Fibroblast of mammary gland (primary cell): ENCODE results near the gene TMEM225B.
"Not testable (repeated sequence)": the region's sequence is repeated elsewhere in the genome, so short reads cannot be mapped to it uniquely, and the experiment has no call there.

Experiments
- DNase-seq: peaks from one replicate; pipeline ENCODE4 v3.0.0-alpha.2; 2010; ENCODE audit warnings: low read depth
- H3K4me3 ChIP-seq: 2 replicates; pipeline ENCODE4 v1.5.1; 2011; ENCODE audit warnings: low read depth, mild to moderate bottlenecking, low read length, moderate library complexity; ENCODE audit not compliant: control insufficient read depth
- CTCF ChIP-seq: conservative IDR thresholded peaks from 2 replicates; pipeline ENCODE4 v1.5.1; 2011; ENCODE audit warnings: low read depth, low read length, inconsistent platforms; ENCODE audit not compliant: control insufficient read depth, insufficient read depth

The TMEM225B gene

GRCh38 chr7:99628471-99629465 lies 30.7 kb downstream of the TMEM225B start:
- TF ChIP-seq CTCF, result no peak
- no peak for DNase-seq
- H3K4me3 ChIP-seq, result no peak overlapping the region

GRCh38 chr7:99629643-99630042 lies 31.6 kb downstream of the TMEM225B start:
- no peak overlapping the region for H3K4me3 ChIP-seq
- no peak for DNase-seq
- TF ChIP-seq CTCF, result no peak

GRCh38 chr7:99631295-99632109 lies 33.4 kb downstream of the TMEM225B start:
- TF ChIP-seq CTCF, result peak; percentile 45
- DNase-seq, result peak; percentile 55
- no peak overlapping the region for H3K4me3 ChIP-seq

- not testable (repeated sequence) for H3K4me3 ChIP-seq, DNase-seq
These were observed 39.3 kb downstream of the TMEM225B start for GRCh38 chr7:99637414-99637813.

GRCh38 chr7:99638731-99639130 lies 40.7 kb downstream of the TMEM225B start:
- H3K4me3 ChIP-seq, result no peak overlapping the region
- no peak for TF ChIP-seq CTCF

GRCh38 chr7:99639267-99639666 lies 41.2 kb downstream of the TMEM225B start:
- no peak overlapping the region for H3K4me3 ChIP-seq
- no peak for DNase-seq
- TF ChIP-seq CTCF, result no peak

More at GRCh38 chr7:99638731-99639130, 40.7 kb downstream of the TMEM225B start:
- DNase-seq, result no peak

GRCh38 chr7:99642027-99642426 lies 44.0 kb downstream of the TMEM225B start:
- no peak for TF ChIP-seq CTCF
- peak; percentile 19 for DNase-seq
- H3K4me3 ChIP-seq, result no peak overlapping the region
